ENCODE measurements around the gene TNS3. TPM values are rescaled to one million over a fixed set of nuclear protein-coding genes. Genes with fewer than 3 reads are reported as not detected.

The TNS3 gene
- total RNA-seq (2022) (102 and 135 TPM in 2 replicates), Bru-seq, nascent RNA (percentile 89 among the genes with signal in this experiment), BruChase-seq, experiment 1, labeled RNA remaining after a 6-hour chase (percentile 86 among the genes with signal in this experiment), BruChase-seq, experiment 2, labeled RNA remaining after a 2-hour chase (percentile 86 among the genes with signal in this experiment)
- long read RNA-seq, full-length matches to known transcripts = 2 of 27 reads
- long read RNA-seq, partial matches to known transcripts = 10 of 27 reads
- long read RNA-seq, other reads (novel, unspliced or antisense) = 15 of 27 reads

DNA sequence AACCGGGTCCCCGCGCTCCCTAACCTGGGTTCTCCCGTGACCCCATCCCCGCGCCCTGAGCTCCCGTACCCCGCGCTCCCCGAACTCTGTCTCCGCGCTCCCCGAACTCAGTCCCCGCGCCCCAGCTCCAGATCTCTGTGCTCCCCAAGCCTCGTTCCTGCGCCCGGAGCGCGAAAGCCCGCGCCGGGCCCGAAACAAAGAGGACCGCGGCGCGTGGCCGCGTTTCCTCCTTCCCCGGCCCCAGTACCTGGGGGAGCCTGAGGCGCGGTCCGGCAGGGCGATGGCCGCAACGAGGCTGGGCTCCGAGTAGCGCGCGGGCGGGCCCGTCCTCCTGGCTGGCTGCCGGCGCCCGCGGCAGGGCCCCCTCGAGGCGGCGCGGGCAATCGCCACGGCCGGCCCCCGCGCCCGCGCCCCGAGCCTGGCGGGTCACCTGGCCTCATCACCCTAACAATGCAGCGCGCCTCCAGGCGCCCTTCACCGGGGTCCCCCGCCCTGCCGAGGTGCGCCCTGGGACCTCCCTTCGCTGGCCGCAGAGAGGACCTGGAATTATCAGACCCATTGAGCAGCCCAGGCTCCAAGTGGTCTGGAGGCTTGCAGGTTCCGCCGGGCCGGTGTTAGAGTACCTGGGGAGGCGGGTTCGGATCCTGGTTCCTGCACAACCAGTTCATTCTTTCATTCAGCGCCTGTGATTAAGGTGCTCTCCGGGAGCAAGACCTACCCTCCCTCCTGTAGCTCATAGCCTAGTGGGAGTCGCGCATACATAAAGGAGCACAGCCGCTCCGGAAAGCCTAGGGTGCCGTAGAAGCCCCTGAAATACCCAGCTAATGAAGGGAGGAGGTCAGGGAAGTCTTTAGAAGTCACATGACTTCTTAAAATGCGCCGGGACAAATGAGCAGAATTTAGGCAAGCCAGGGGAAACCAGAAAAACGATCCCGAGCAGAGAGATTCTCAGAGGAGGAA lies at the start of gene TNS3:
Gene TNS3, minus strand, starts transcription at position 308 of the 960 bp plus-strand sequence. CDS start 142,475 bp downstream, outside the sequence.
- no peaks in the 10 kb centered on the region for H3K27me3 Mint-ChIP-seq (ENCODE audit: unreplicated experiment)
- H3K9me3 Mint-ChIP-seq (ENCODE audit: low read depth, unreplicated experiment) = no peaks in the 10 kb centered on the region
- intact Hi-C loops (cut with micrococcal nuclease; ENCODE audit: unreplicated experiment) = loop anchor here (2.0 kb wide), 3 partner anchors 19 to 205 kb away; no protein-coding TSS in a partner anchor
- CTCF ChIA-PET = interaction anchor here (0.6 to 2.1 kb wide), 8 partner anchors 29 to 1861 kb away, joined by 3 to 9 read pairs (median 4); no protein-coding TSS in a partner anchor
- H3K36me3 Mint-ChIP-seq (ENCODE audit: insufficient read depth, unreplicated experiment) = peaks cover 50% of the 10 kb centered on the region
- TF ChIP-seq, protein P1, sequence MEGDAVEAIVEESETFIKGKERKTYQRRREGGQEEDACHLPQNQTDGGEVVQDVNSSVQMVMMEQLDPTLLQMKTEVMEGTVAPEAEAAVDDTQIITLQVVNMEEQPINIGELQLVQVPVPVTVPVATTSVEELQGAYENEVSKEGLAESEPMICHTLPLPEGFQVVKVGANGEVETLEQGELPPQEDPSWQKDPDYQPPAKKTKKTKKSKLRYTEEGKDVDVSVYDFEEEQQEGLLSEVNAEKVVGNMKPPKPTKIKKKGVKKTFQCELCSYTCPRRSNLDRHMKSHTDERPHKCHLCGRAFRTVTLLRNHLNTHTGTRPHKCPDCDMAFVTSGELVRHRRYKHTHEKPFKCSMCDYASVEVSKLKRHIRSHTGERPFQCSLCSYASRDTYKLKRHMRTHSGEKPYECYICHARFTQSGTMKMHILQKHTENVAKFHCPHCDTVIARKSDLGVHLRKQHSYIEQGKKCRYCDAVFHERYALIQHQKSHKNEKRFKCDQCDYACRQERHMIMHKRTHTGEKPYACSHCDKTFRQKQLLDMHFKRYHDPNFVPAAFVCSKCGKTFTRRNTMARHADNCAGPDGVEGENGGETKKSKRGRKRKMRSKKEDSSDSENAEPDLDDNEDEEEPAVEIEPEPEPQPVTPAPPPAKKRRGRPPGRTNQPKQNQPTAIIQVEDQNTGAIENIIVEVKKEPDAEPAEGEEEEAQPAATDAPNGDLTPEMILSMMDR (IDR thresholded peaks at IDR 0.05; ENCODE audit: unreplicated experiment) = peak; percentile 36
- peak; percentile 86 for DNase-seq
- H3K27ac Mint-ChIP-seq (ENCODE audit: unreplicated experiment) = peak within 1 kb of the TSS; percentile 88
- H3K4me3 Mint-ChIP-seq (ENCODE audit: low read depth, unreplicated experiment) = peak within 1 kb of the TSS; percentile 100
- no TSS peak for BruUV-seq (replicated peaks)
- H3K4me1 Mint-ChIP-seq (ENCODE audit: low read depth, unreplicated experiment) = peaks cover 55% of the 10 kb centered on the region

DNA sequence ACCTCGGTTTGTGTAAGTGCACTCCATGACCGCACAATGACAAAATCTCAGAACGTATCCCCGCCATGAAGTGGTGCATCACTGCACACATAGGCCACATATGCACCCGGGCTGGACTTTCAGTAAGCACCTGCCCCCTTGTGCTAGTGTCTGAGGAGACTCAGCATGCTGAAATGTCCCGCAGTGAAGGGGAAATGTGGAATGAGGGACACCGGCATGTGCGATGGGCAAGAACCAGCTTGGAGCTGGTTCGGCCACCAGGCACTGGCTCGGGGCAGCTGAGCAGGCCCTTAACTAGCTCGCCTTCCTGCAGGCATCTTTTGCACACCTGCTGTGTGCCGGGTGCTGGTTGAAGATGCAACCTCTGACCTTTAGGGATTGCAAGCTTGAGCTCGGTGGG lies 49.8 kb upstream of the TNS3 start:
- CTCF ChIA-PET = no interaction called here
- no peaks in the 10 kb centered on the region for H3K36me3 Mint-ChIP-seq (ENCODE audit: insufficient read depth, unreplicated experiment)
- H3K4me1 Mint-ChIP-seq (ENCODE audit: low read depth, unreplicated experiment) = peaks cover 12% of the 10 kb centered on the region
- TF ChIP-seq, protein P1 (IDR thresholded peaks at IDR 0.05; ENCODE audit: unreplicated experiment) = no peak
- H3K27me3 Mint-ChIP-seq (ENCODE audit: unreplicated experiment) = no peaks in the 10 kb centered on the region
- intact Hi-C loops (cut with micrococcal nuclease; ENCODE audit: unreplicated experiment) = no loop called here
- no peak overlapping the region for H3K27ac Mint-ChIP-seq (ENCODE audit: unreplicated experiment)
- H3K4me3 Mint-ChIP-seq (ENCODE audit: low read depth, unreplicated experiment) = no peak overlapping the region
- no peak for DNase-seq
- no TSS peak for BruUV-seq (replicated peaks)
- no peaks in the 10 kb centered on the region for H3K9me3 Mint-ChIP-seq (ENCODE audit: low read depth, unreplicated experiment)

DNA sequence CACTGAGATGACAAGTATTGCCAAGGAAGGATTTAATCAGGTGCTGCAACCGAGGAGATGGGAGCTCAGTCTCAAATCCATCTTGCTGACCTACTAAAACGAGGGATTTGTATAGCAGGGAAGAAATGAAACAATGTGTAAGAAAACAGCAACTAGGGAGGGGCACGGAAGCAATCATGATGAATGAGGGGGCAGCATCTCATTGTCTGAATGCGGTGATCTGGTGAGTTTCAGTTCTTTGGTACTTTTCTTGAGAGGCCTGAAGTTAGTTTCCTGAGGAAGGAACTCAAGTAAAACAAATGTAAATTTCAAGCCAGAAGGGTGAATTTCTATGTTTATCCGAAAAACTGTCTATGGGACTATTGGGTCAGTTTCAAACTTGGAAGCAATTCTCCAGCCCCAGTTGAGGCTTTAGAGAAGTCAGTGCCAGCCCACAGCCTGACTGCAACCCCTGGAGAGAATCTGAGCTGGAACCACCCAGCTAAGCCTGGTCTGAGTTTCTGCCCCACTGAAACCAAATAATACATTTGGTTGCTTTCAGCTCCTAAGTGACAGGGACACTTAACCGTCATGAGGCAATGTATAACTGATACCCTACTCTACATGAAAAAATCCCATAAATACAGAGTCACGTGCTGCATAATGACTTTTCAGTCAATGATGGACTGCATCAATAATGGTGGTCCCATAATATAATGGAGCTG lies 45.8 kb upstream of the TNS3 start:
- no TSS peak for BruUV-seq (replicated peaks)
- Mint-ChIP-seq H3K27me3 (ENCODE audit: unreplicated experiment) (no peaks in the 10 kb centered on the region), H3K4me1 (ENCODE audit: low read depth, unreplicated experiment) (peaks cover 9% of the 10 kb centered on the region), H3K4me3 (ENCODE audit: low read depth, unreplicated experiment) (no peak overlapping the region), H3K9me3 (ENCODE audit: low read depth, unreplicated experiment) (no peaks in the 10 kb centered on the region), H3K36me3 (ENCODE audit: insufficient read depth, unreplicated experiment) (no peaks in the 10 kb centered on the region), H3K27ac (ENCODE audit: unreplicated experiment) (no peak overlapping the region)
- DNase-seq = no peak
- CTCF ChIA-PET = interaction anchor here (0.5 to 1.3 kb wide), 3 partner anchors 8 to 51 kb away, joined by 3 to 5 read pairs (median 3); no protein-coding TSS in a partner anchor
- intact Hi-C loops (cut with micrococcal nuclease; ENCODE audit: unreplicated experiment) = no loop called here
- TF ChIP-seq, protein P1 (IDR thresholded peaks at IDR 0.05; ENCODE audit: unreplicated experiment) = no peak
